ENCODE data around the gene COX5A. TPM values are rescaled to one million over a fixed set of nuclear protein-coding genes. Genes with fewer than 3 reads are reported as not detected.

The COX5A gene
- polyA plus RNA-seq (2013, experiment 1 of 2): 303 TPM
- polyA plus RNA-seq (2013, experiment 2 of 2): 324 TPM

DNA sequence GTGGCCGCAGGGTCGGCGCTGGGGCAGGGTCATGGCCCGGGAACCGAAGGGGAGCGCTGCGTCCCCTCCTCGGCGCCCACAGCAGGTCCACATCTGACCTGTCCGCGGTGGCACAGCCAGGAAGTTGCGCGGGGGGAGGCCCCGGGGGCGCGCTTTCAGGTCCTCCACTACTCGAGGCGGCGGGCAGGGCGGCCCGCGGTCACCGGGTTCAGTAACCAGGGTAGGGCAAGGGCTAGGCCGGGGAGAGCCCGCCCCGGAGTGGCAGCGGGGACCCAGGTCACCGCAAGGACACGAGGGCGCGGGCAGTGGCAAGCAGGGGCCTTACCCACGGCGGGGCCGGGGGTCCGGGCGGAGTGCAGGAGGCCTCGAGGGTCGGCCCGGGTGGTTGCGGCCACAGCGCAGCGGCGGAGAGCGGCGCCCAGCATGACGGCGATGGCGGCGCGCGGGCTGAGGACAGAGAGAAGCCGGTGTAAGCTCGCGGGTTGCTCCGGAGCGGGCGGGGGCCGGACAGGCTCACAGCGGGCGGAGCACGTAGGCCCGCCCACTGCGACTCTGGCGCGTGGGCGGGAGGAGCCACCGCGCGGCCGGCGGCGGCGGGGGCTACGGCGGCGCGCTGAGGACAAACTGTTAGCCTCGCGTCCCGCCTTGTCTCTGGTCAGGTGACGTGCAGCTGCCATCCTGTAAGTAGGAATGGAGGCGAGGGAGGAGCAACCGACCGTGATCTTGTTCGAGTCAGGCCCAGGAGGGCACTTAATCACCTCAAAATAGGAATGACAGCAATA lies at the start of gene COX5A:
COX5A (minus strand) TSS at position 484 of the 782 bp plus-strand sequence; CDS start at position 425, 59 bp downstream.
- Histone ChIP-seq H3K36me3 (ENCODE audit: control insufficient read depth in 1 of 2, insufficient read depth in 2 of 2, low read depth in 1 of 2, low read length in 2 of 2) (peaks cover 0 to 6% of the 10 kb centered on the region in 2 experiments), H2BK15ac (ENCODE audit: low read depth, poor library complexity, severe bottlenecking) (peak within 1 kb of the TSS; percentile 82), H3K4me3 (ENCODE audit: insufficient read depth in 1 of 2, low read depth in 1 of 2, low read length in 2 of 2) (peak within 1 kb of the TSS; percentile 100), H2AK5ac (ENCODE audit: low read length, severe bottlenecking) (no peak within 1 kb of the TSS), H2BK120ac (ENCODE audit: low read depth, low read length) (peak within 1 kb of the TSS; percentile 82), H2AFZ (ENCODE audit: low read depth, low read length) (peak within 1 kb of the TSS; percentile 98), H3K18ac (ENCODE audit: low read depth in 1 of 2, low read length in 2 of 2) (peak within 1 kb of the TSS; percentile 88 to 98), H3K27ac (ENCODE audit: low read length, poor library complexity, severe bottlenecking) (peak within 1 kb of the TSS; percentile 3), H4K91ac (ENCODE audit: low read length) (peak within 1 kb of the TSS; percentile 93), H3K4ac (ENCODE audit: low read depth in 1 of 2, low read length in 2 of 2) (peak within 1 kb of the TSS; percentile 93 to 96), H2BK12ac (ENCODE audit: low read length in 2 of 2) (peak within 1 kb of the TSS in 1 of 2 experiments; percentile 94), H2BK5ac (ENCODE audit: low read depth, low read length, poor library complexity, severe bottlenecking) (peak within 1 kb of the TSS; percentile 71), H3K27me3 (ENCODE audit: control insufficient read depth in 1 of 2, insufficient read depth in 1 of 2, low read length in 2 of 2) (no peaks in the 10 kb centered on the region), H3K14ac (ENCODE audit: low read length in 2 of 2) (peak within 1 kb of the TSS in 1 of 2 experiments; percentile 99), H3K23ac (ENCODE audit: low read length in 2 of 2) (peak within 1 kb of the TSS in 1 of 2 experiments; percentile 98), H3K9me3 (ENCODE audit: control insufficient read depth, low read length) (no peaks in the 10 kb centered on the region), H3K79me1 (replicated peaks; ENCODE audit: low read length, poor library complexity, severe bottlenecking) (no peaks in the 10 kb centered on the region), H3K4me1 (ENCODE audit: control insufficient read depth, insufficient read depth, low read depth, low read length) (peaks cover 3% of the 10 kb centered on the region), H4K8ac (ENCODE audit: low read length) (peak within 1 kb of the TSS; percentile 97), H3K9ac (ENCODE audit: low read length) (peak within 1 kb of the TSS; percentile 96), H3K4me2 (ENCODE audit: low read length, poor library complexity, severe bottlenecking) (peak within 1 kb of the TSS; percentile 81)
- peak; percentile 94 for DNase-seq
- under 1% methylated on average over 69 of the region's 85 CpGs for WGBS

DNA sequence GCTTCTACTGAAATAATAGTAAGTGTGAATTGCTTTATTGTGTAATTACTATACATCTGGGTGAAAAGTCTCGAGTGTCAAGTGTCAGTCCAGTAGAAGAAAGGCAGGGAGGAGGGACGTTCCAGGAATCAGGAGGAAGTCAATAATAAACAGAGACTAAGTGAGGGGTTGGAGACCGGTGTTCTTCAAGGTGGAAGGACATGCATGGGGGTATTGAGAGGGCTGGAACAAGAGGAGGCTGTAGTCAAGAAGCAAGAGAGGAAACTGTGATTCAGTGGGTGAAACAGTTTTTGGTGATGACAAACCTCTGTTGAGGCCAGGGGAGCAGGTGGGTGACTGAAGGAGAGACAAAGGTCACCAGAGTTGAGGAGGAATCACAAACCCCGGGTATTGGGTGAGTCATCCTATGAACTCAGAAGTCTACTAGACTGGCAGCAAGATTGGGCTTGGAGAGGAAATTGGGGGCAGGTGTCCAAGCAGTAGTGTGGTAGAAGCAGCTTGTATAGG lies 45.9 kb upstream of the COX5A start:
- no peak overlapping the region for H2BK120ac ChIP-seq (ENCODE audit: low read depth, low read length)
- H3K27me3 ChIP-seq (ENCODE audit: control insufficient read depth in 1 of 2, insufficient read depth in 1 of 2, low read length in 2 of 2): peaks cover 16 to 18% of the 10 kb centered on the region in 2 experiments
- no peak overlapping the region for H3K23ac ChIP-seq (ENCODE audit: low read length in 2 of 2)
- H2BK15ac ChIP-seq (ENCODE audit: low read depth, poor library complexity, severe bottlenecking): no peak overlapping the region
- H3K79me1 ChIP-seq (replicated peaks; ENCODE audit: low read length, poor library complexity, severe bottlenecking): no peaks in the 10 kb centered on the region
- H4K91ac ChIP-seq (ENCODE audit: low read length): no peak overlapping the region
- WGBS: 21% methylated on average over 4 of the region's 4 CpGs
- no peak overlapping the region for H3K4me2 ChIP-seq (ENCODE audit: low read length, poor library complexity, severe bottlenecking)
- no peaks in the 10 kb centered on the region for H3K4me1 ChIP-seq (ENCODE audit: control insufficient read depth, insufficient read depth, low read depth, low read length)
- H4K8ac ChIP-seq (ENCODE audit: low read length): no peak overlapping the region
- no peak overlapping the region for H3K27ac ChIP-seq (ENCODE audit: low read length, poor library complexity, severe bottlenecking)
- no peak overlapping the region for H3K18ac ChIP-seq (ENCODE audit: low read depth in 1 of 2, low read length in 2 of 2)
- no peak overlapping the region for H3K9ac ChIP-seq (ENCODE audit: low read length)
- no peak overlapping the region for H2BK12ac ChIP-seq (ENCODE audit: low read length in 2 of 2)
- no peak overlapping the region for H2BK5ac ChIP-seq (ENCODE audit: low read depth, low read length, poor library complexity, severe bottlenecking)
- H3K4ac ChIP-seq (ENCODE audit: low read depth in 1 of 2, low read length in 2 of 2): no peak overlapping the region
- no peaks in the 10 kb centered on the region for H3K9me3 ChIP-seq (ENCODE audit: control insufficient read depth, low read length)
- no peaks in the 10 kb centered on the region for H3K36me3 ChIP-seq (ENCODE audit: control insufficient read depth in 1 of 2, insufficient read depth in 2 of 2, low read depth in 1 of 2, low read length in 2 of 2)
- no peak overlapping the region for H2AK5ac ChIP-seq (ENCODE audit: low read length, severe bottlenecking)
- no peak for DNase-seq
- H3K4me3 ChIP-seq (ENCODE audit: insufficient read depth in 1 of 2, low read depth in 1 of 2, low read length in 2 of 2): no peak overlapping the region
- no peak overlapping the region for H2AFZ ChIP-seq (ENCODE audit: low read depth, low read length)
- no peak overlapping the region for H3K14ac ChIP-seq (ENCODE audit: low read length in 2 of 2)

DNA sequence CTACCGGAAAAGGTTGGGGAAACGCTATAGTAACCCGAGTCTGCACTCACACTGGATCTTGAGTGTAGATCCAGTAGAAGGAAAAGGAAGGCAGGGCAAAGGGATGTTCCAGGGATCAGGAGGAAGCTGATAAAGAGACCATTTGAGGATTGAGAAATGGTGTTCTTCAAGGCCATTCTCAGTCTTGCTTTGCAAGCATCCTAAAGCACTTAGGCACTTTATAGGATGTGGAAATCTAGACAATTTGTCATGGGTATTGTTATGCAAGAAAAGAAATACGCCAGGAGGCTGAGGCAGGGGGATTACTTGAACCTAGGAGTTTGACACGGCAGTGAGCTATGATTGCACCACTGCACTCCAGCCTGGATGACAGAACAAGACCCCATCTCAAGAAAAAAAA lies 44.3 kb upstream of the COX5A start:
- Histone ChIP-seq H3K27ac (ENCODE audit: low read length, poor library complexity, severe bottlenecking) (no peak overlapping the region), H2BK5ac (ENCODE audit: low read depth, low read length, poor library complexity, severe bottlenecking) (no peak overlapping the region), H2BK12ac (ENCODE audit: low read length in 2 of 2) (no peak overlapping the region), H2AK5ac (ENCODE audit: low read length, severe bottlenecking) (no peak overlapping the region), H2AFZ (ENCODE audit: low read depth, low read length) (no peak overlapping the region), H3K27me3 (ENCODE audit: control insufficient read depth in 1 of 2, insufficient read depth in 1 of 2, low read length in 2 of 2) (peaks cover 16 to 18% of the 10 kb centered on the region in 2 experiments), H3K4me3 (ENCODE audit: insufficient read depth in 1 of 2, low read depth in 1 of 2, low read length in 2 of 2) (no peak overlapping the region), H2BK120ac (ENCODE audit: low read depth, low read length) (no peak overlapping the region), H3K9ac (ENCODE audit: low read length) (no peak overlapping the region), H3K36me3 (ENCODE audit: control insufficient read depth in 1 of 2, insufficient read depth in 2 of 2, low read depth in 1 of 2, low read length in 2 of 2) (no peaks in the 10 kb centered on the region), H3K9me3 (ENCODE audit: control insufficient read depth, low read length) (no peaks in the 10 kb centered on the region), H3K79me1 (replicated peaks; ENCODE audit: low read length, poor library complexity, severe bottlenecking) (no peaks in the 10 kb centered on the region), H4K8ac (ENCODE audit: low read length) (no peak overlapping the region), H3K18ac (ENCODE audit: low read depth in 1 of 2, low read length in 2 of 2) (no peak overlapping the region), H3K4me2 (ENCODE audit: low read length, poor library complexity, severe bottlenecking) (no peak overlapping the region), H2BK15ac (ENCODE audit: low read depth, poor library complexity, severe bottlenecking) (no peak overlapping the region), H3K4me1 (ENCODE audit: control insufficient read depth, insufficient read depth, low read depth, low read length) (peaks cover 3% of the 10 kb centered on the region), H4K91ac (ENCODE audit: low read length) (no peak overlapping the region), H3K14ac (ENCODE audit: low read length in 2 of 2) (no peak overlapping the region), H3K23ac (ENCODE audit: low read length in 2 of 2) (no peak overlapping the region), H3K4ac (ENCODE audit: low read depth in 1 of 2, low read length in 2 of 2) (no peak overlapping the region)
- 93% methylated on average over 5 of the region's 5 CpGs for WGBS
- peak; percentile 9 for DNase-seq

DNA sequence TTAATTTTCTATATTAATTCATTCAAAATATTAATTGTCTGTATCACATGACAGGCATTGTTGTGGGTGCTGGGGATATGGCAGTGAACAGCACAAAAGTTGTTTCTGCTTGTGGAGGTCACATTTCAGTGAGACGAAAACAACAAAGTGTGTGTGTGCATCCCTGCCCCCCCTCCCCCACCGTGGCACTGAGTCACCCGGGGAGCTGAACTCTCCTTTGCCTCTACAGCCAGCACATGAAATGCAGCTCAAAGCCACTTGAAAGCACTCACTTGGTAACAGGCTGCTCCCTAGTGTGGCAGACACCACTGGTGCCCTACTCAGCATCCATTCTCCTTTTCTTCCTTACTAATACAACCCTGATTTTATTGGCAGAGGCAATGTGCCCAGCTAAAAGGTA lies 40.6 kb upstream of the COX5A start:
- no peak overlapping the region for H3K4me3 ChIP-seq (ENCODE audit: insufficient read depth in 1 of 2, low read depth in 1 of 2, low read length in 2 of 2)
- H2AK5ac ChIP-seq (ENCODE audit: low read length, severe bottlenecking): no peak overlapping the region
- no peak overlapping the region for H3K9ac ChIP-seq (ENCODE audit: low read length)
- no peak overlapping the region for H3K4me2 ChIP-seq (ENCODE audit: low read length, poor library complexity, severe bottlenecking)
- no peaks in the 10 kb centered on the region for H3K9me3 ChIP-seq (ENCODE audit: control insufficient read depth, low read length)
- no peaks in the 10 kb centered on the region for H3K79me1 ChIP-seq (replicated peaks; ENCODE audit: low read length, poor library complexity, severe bottlenecking)
- H3K27me3 ChIP-seq (ENCODE audit: control insufficient read depth in 1 of 2, insufficient read depth in 1 of 2, low read length in 2 of 2): peaks cover 0 to 6% of the 10 kb centered on the region in 2 experiments
- no peak overlapping the region for H2AFZ ChIP-seq (ENCODE audit: low read depth, low read length)
- no peak overlapping the region for H2BK15ac ChIP-seq (ENCODE audit: low read depth, poor library complexity, severe bottlenecking)
- H3K27ac ChIP-seq (ENCODE audit: low read length, poor library complexity, severe bottlenecking): no peak overlapping the region
- H4K91ac ChIP-seq (ENCODE audit: low read length): no peak overlapping the region
- no peak overlapping the region for H2BK5ac ChIP-seq (ENCODE audit: low read depth, low read length, poor library complexity, severe bottlenecking)
- H3K14ac ChIP-seq (ENCODE audit: low read length in 2 of 2): no peak overlapping the region
- no peak overlapping the region for H3K23ac ChIP-seq (ENCODE audit: low read length in 2 of 2)
- no peak overlapping the region for H2BK12ac ChIP-seq (ENCODE audit: low read length in 2 of 2)
- H3K18ac ChIP-seq (ENCODE audit: low read depth in 1 of 2, low read length in 2 of 2): no peak overlapping the region
- no peak overlapping the region for H2BK120ac ChIP-seq (ENCODE audit: low read depth, low read length)
- no peak overlapping the region for H4K8ac ChIP-seq (ENCODE audit: low read length)
- H3K36me3 ChIP-seq (ENCODE audit: control insufficient read depth in 1 of 2, insufficient read depth in 2 of 2, low read depth in 1 of 2, low read length in 2 of 2): no peaks in the 10 kb centered on the region
- peak; percentile 32 for DNase-seq
- WGBS: 23% methylated on average over 3 of the region's 3 CpGs
- H3K4ac ChIP-seq (ENCODE audit: low read depth in 1 of 2, low read length in 2 of 2): no peak overlapping the region
- H3K4me1 ChIP-seq (ENCODE audit: control insufficient read depth, insufficient read depth, low read depth, low read length): peaks cover 3% of the 10 kb centered on the region

All from mesenchymal stem cell (in vitro differentiated cells and primary cell).